ENCODE measurements around the gene IDE. TPM values are rescaled to one million over a fixed set of nuclear protein-coding genes. Genes with fewer than 3 reads are reported as not detected.

IDE gene
- total and polyA plus RNA-seq, 2 of the 13 experiments (the other 11 are each of a cell fraction or from before 2014, with no cell fraction given), result 16.1 to 52.1 TPM

GRCh38 chr10:92483539-92483938 is 90.4 kb downstream of the IDE start:
- no peak for FAIRE-seq
- no TSS peak for BruUV-seq (replicated peaks)
- peaks cover 20 to 64% of the 10 kb centered on the region in 2 experiments for H3K36me3 ChIP-seq (replicated peaks in 1 of 2; ENCODE audit: control insufficient read depth in 1 of 2, insufficient read depth in 2 of 2, low read length in 2 of 2)
- TF ChIP-seq ZBTB42 (CRISPR knock-in tag; IDR thresholded peaks at IDR 0.05) (no peak), TBL1XR1 (IDR thresholded peaks at IDR 0.05; ENCODE audit: borderline replicate concordance, low read length, partially characterized antibody) (no peak), SRSF9 (IDR thresholded peaks at IDR 0.05; ENCODE audit: borderline replicate concordance, insufficient read depth, low read depth, low read length, poor library complexity, severe bottlenecking) (no peak), ZBTB7A (CRISPR knock-in tag; IDR thresholded peaks at IDR 0.05) (no peak), FOXP4 (CRISPR knock-in tag; IDR thresholded peaks at IDR 0.05) (no peak), ZNF781 (CRISPR knock-in tag; IDR thresholded peaks at IDR 0.05; ENCODE audit: borderline replicate concordance, not compliant biosample characterization) (no peak), ZNF660 (CRISPR knock-in tag; IDR thresholded peaks at IDR 0.05; ENCODE audit: borderline replicate concordance, low read depth) (no peak), PHF21A (CRISPR knock-in tag; IDR thresholded peaks at IDR 0.05) (no peak), STAG1 (CRISPR knock-in tag; IDR thresholded peaks at IDR 0.05) (no peak), PCBP1 (IDR thresholded peaks at IDR 0.05; ENCODE audit: borderline replicate concordance, low read depth, low read length) (no peak), HIVEP1 (CRISPR knock-in tag; IDR thresholded peaks at IDR 0.05) (no peak), CTCF (CRISPR knock-in tag; IDR thresholded peaks at IDR 0.05) (no peak)
- TF ChIP-seq, protein P1, sequence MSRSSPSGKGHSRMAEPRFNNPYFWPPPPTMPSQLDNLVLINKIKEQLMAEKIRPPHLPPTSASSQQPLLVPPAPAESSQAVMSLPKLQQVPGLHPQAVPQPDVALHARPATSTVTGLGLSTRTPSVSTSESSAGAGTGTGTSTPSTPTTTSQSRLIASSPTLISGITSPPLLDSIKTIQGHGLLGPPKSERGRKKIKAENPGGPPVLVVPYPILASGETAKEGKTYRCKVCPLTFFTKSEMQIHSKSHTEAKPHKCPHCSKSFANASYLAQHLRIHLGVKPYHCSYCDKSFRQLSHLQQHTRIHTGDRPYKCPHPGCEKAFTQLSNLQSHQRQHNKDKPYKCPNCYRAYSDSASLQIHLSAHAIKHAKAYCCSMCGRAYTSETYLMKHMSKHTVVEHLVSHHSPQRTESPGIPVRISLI (CRISPR knock-in tag; IDR thresholded peaks at IDR 0.05; ENCODE audit: borderline replicate concordance), result no peak
- TF ChIP-seq, protein P2, sequence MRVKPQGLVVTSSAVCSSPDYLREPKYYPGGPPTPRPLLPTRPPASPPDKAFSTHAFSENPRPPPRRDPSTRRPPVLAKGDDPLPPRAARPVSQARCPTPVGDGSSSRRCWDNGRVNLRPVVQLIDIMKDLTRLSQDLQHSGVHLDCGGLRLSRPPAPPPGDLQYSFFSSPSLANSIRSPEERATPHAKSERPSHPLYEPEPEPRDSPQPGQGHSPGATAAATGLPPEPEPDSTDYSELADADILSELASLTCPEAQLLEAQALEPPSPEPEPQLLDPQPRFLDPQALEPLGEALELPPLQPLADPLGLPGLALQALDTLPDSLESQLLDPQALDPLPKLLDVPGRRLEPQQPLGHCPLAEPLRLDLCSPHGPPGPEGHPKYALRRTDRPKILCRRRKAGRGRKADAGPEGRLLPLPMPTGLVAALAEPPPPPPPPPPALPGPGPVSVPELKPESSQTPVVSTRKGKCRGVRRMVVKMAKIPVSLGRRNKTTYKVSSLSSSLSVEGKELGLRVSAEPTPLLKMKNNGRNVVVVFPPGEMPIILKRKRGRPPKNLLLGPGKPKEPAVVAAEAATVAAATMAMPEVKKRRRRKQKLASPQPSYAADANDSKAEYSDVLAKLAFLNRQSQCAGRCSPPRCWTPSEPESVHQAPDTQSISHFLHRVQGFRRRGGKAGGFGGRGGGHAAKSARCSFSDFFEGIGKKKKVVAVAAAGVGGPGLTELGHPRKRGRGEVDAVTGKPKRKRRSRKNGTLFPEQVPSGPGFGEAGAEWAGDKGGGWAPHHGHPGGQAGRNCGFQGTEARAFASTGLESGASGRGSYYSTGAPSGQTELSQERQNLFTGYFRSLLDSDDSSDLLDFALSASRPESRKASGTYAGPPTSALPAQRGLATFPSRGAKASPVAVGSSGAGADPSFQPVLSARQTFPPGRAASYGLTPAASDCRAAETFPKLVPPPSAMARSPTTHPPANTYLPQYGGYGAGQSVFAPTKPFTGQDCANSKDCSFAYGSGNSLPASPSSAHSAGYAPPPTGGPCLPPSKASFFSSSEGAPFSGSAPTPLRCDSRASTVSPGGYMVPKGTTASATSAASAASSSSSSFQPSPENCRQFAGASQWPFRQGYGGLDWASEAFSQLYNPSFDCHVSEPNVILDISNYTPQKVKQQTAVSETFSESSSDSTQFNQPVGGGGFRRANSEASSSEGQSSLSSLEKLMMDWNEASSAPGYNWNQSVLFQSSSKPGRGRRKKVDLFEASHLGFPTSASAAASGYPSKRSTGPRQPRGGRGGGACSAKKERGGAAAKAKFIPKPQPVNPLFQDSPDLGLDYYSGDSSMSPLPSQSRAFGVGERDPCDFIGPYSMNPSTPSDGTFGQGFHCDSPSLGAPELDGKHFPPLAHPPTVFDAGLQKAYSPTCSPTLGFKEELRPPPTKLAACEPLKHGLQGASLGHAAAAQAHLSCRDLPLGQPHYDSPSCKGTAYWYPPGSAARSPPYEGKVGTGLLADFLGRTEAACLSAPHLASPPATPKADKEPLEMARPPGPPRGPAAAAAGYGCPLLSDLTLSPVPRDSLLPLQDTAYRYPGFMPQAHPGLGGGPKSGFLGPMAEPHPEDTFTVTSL (CRISPR knock-in tag; IDR thresholded peaks at IDR 0.05; ENCODE audit: borderline replicate concordance), result no peak

More at GRCh38 chr10:92483539-92483938, 90.4 kb downstream of the IDE start:
- Histone ChIP-seq H3K27me3 (ENCODE audit: control insufficient read depth in 1 of 2, insufficient read depth in 2 of 2, low read length in 2 of 2) (no peaks in the 10 kb centered on the region), H3K4me3 (replicated peaks in 1 of 3; ENCODE audit: insufficient read depth in 1 of 3, low read depth in 2 of 3, low read length in 3 of 3) (no peak overlapping the region), H3K27ac (ENCODE audit: extremely low read length, insufficient read depth, low read length) (no peak overlapping the region), H3K4me1 (ENCODE audit: insufficient read depth, low read length) (no peaks in the 10 kb centered on the region), H3K9ac (ENCODE audit: insufficient read depth, low read depth, low read length) (no peak overlapping the region), H2AFZ (ENCODE audit: low read length) (no peak overlapping the region), H3K9me3 (ENCODE audit: low read length) (no peaks in the 10 kb centered on the region), H3K79me2 (ENCODE audit: insufficient read depth, low read length) (no peaks in the 10 kb centered on the region), H4K20me1 (ENCODE audit: insufficient read depth, low read length) (no peaks in the 10 kb centered on the region), H3K4me2 (ENCODE audit: low read depth, low read length) (no peak overlapping the region)
- CTCF ChIA-PET (ENCODE audit: low intra/inter-chr PET ratio, low total read pairs), result no interaction called here
- intact Hi-C loops (cut with micrococcal nuclease; ENCODE audit: unreplicated experiment) (no loop called here), in situ Hi-C loops (cut with HindIII; ENCODE audit: extremely low pct_ligation_motif_present, low pct_unique_long_range_greater_than_20kb) (no loop called here)
- ATAC-seq (no peak), DNase-seq (ENCODE audit: low spot score) (no peak)
- 96% methylated on average over 4 of the region's 4 CpGs for WGBS (ENCODE audit: low lambda C conversion rate)
- POLR2A ChIA-PET, result no interaction called here

Data from HepG2 (cell line).